Measurements from ENCODE around the gene OSBPL10. TPM values are rescaled to one million over a fixed set of nuclear protein-coding genes. Genes with fewer than 3 reads are reported as not detected.

Gene OSBPL10
- total RNA-seq, 1 donor from 2014 or later = 6.4 TPM

DNA sequence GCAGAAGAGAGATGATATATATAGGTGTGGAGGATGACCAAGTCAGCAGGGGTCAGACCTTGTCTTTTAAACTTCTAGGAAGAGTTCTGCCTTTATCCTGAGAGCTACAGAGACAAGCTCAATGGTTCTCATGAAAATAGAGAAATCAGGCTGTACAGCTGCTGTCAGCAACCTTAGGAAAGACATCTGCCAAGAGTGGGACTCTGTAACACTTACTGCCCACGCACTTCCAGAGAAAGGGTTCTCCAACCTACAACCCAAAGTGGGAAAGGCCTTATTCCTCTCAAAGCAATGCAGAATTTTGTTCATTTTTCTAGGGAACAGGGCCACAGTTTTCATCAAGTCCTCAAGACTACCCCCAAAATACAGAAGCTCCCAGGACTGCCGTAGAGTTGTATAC, 309.6 kb downstream of the OSBPL10 start:
- DNase-seq = no peak
- Histone ChIP-seq H3K36me3 (peaks cover 7% of the 10 kb centered on the region), H3K27me3 (ENCODE audit: low read depth) (no peaks in the 10 kb centered on the region), H3K9me3 (replicated peaks) (no peaks in the 10 kb centered on the region), H3K27ac (replicated peaks) (no peak overlapping the region), H3K4me1 (no peaks in the 10 kb centered on the region), H3K4me3 (no peak overlapping the region)
- no peak for TF ChIP-seq CTCF (IDR thresholded peaks at IDR 0.05; ENCODE audit: borderline replicate concordance)
- intact Hi-C loops (cut with micrococcal nuclease) = no loop called here

GRCh38 chr3:31670722-31671121, 310.3 kb downstream of the OSBPL10 start:
- no peaks in the 10 kb centered on the region for H3K4me1 ChIP-seq

DNA sequence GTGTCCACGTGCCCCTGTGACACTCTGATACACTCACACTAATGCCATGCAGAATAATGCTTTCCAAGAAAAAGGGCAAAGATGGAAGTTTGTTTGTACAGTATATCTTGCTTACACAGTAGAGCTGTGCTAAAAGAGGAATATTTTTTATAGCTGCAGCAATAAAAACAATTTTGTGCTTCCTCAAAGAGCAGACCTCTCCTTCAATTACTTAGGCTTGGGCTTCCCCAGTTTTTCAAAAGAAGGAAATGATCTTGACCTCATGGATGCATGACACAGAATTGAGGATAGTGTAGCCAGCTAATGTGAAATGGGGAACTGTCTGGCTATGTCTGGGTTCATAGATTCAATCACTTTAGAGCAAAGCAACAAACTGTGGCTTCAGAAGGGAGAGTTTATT, 310.9 kb downstream of the OSBPL10 start:
- Histone ChIP-seq H3K4me3 (no peak overlapping the region), H3K9me3 (replicated peaks) (no peaks in the 10 kb centered on the region), H3K27ac (replicated peaks) (no peak overlapping the region), H3K27me3 (ENCODE audit: low read depth) (no peaks in the 10 kb centered on the region), H3K4me1 (no peaks in the 10 kb centered on the region), H3K36me3 (peaks cover 7% of the 10 kb centered on the region)
- DNase-seq = no peak
- no peak for TF ChIP-seq CTCF (IDR thresholded peaks at IDR 0.05; ENCODE audit: borderline replicate concordance)
- intact Hi-C loops (cut with micrococcal nuclease) = no loop called here

More at GRCh38 chr3:31670722-31671121, 310.3 kb downstream of the OSBPL10 start:
- Histone ChIP-seq H3K27me3 (ENCODE audit: low read depth) (no peaks in the 10 kb centered on the region), H3K4me3 (no peak overlapping the region), H3K36me3 (peaks cover 7% of the 10 kb centered on the region), H3K27ac (replicated peaks) (no peak overlapping the region), H3K9me3 (replicated peaks) (no peaks in the 10 kb centered on the region)
- no peak for DNase-seq
- no peak for TF ChIP-seq CTCF (IDR thresholded peaks at IDR 0.05; ENCODE audit: borderline replicate concordance)
- intact Hi-C loops (cut with micrococcal nuclease) = no loop called here

GRCh38 chr3:31668242-31668641, 312.8 kb downstream of the OSBPL10 start:
- no peak for TF ChIP-seq CTCF (IDR thresholded peaks at IDR 0.05; ENCODE audit: borderline replicate concordance)
- DNase-seq = no peak
- Histone ChIP-seq H3K36me3 (peaks cover 7% of the 10 kb centered on the region), H3K27ac (replicated peaks) (no peak overlapping the region), H3K4me3 (no peak overlapping the region), H3K27me3 (ENCODE audit: low read depth) (no peaks in the 10 kb centered on the region), H3K4me1 (no peaks in the 10 kb centered on the region), H3K9me3 (replicated peaks) (no peaks in the 10 kb centered on the region)
- intact Hi-C loops (cut with micrococcal nuclease) = no loop called here

- no peaks in the 10 kb centered on the region for H3K27me3 ChIP-seq (ENCODE audit: low read depth)
- H3K27ac ChIP-seq (replicated peaks) = no peak overlapping the region
- no peak overlapping the region for H3K4me3 ChIP-seq
- no peaks in the 10 kb centered on the region for H3K9me3 ChIP-seq (replicated peaks)
- no peak for TF ChIP-seq CTCF (IDR thresholded peaks at IDR 0.05; ENCODE audit: borderline replicate concordance)
- intact Hi-C loops (cut with micrococcal nuclease) = no loop called here
- H3K36me3 ChIP-seq = peaks cover 7% of the 10 kb centered on the region
- DNase-seq = no peak
- no peaks in the 10 kb centered on the region for H3K4me1 ChIP-seq
Measured at GRCh38 chr3:31667582-31667981, 313.5 kb downstream of the OSBPL10 start.

- no peak for TF ChIP-seq CTCF (IDR thresholded peaks at IDR 0.05; ENCODE audit: borderline replicate concordance)
- H3K4me1 ChIP-seq = peaks cover 6% of the 10 kb centered on the region
- no peak overlapping the region for H3K27ac ChIP-seq (replicated peaks)
- intact Hi-C loops (cut with micrococcal nuclease) = no loop called here
- H3K27me3 ChIP-seq (ENCODE audit: low read depth) = no peaks in the 10 kb centered on the region
- no peak for DNase-seq
- H3K4me3 ChIP-seq = no peak overlapping the region
- H3K36me3 ChIP-seq = peaks cover 7% of the 10 kb centered on the region
- no peaks in the 10 kb centered on the region for H3K9me3 ChIP-seq (replicated peaks)
Measured at GRCh38 chr3:31664031-31664430, 317.0 kb downstream of the OSBPL10 start.

All from left ventricle myocardium inferior (tissue), 1 donor.